Measurements from ENCODE around the gene FCSK. TPM values are rescaled to one million over a fixed set of nuclear protein-coding genes. Genes with fewer than 3 reads are reported as not detected.

FCSK gene
- total and polyA plus RNA-seq, 2 of the 13 experiments (the other 11 are each of a cell fraction or from before 2014, with no cell fraction given): 9.1 to 19.2 TPM

GRCh38 chr16:70428178-70428998 lies 26.0 kb upstream of the FCSK start (continued):
- peak; percentile 38 for TF ChIP-seq SMC3 (IDR thresholded peaks at IDR 0.05; ENCODE audit: low read length)
- no peak for TF ChIP-seq ZNF496 (CRISPR knock-in tag; IDR thresholded peaks at IDR 0.05; ENCODE audit: insufficient replicate concordance)
- TF ChIP-seq CEBPG (CRISPR knock-in tag; IDR thresholded peaks at IDR 0.05): peak; percentile 89
- TF ChIP-seq TCF7L2 (IDR thresholded peaks at IDR 0.05; ENCODE audit: low read depth, low read length): no peak
- TF ChIP-seq ZNF557 (CRISPR knock-in tag; IDR thresholded peaks at IDR 0.05): peak; percentile 81
- peak; percentile 82; the same call in 1 of the 2 replicates for TF ChIP-seq ZNF335 (CRISPR knock-in tag; IDR thresholded peaks at IDR 0.05)
- TF ChIP-seq ADNP (CRISPR knock-in tag; IDR thresholded peaks at IDR 0.05): no peak
- peak; percentile 100 for TF ChIP-seq PAXIP1 (CRISPR knock-in tag; conservative IDR thresholded peaks at IDR 0.05)
- TF ChIP-seq MAFF (IDR thresholded peaks at IDR 0.05; ENCODE audit: low read depth, low read length): no peak; the same call in 1 of the 2 replicates
- peak; percentile 99 for TF ChIP-seq POGK (CRISPR knock-in tag; conservative IDR thresholded peaks at IDR 0.05)
- TF ChIP-seq CENPT (CRISPR knock-in tag; IDR thresholded peaks at IDR 0.05; ENCODE audit: low read depth): no peak
- TF ChIP-seq E2F5 (CRISPR knock-in tag; conservative IDR thresholded peaks at IDR 0.05): no peak
- TF ChIP-seq KDM1A (CRISPR knock-in tag; IDR thresholded peaks at IDR 0.05): peak; percentile 81
- TF ChIP-seq ZNF24 (IDR thresholded peaks at IDR 0.05): 0 out of 2 replicates have a peak, but pooled peaks have one; percentile 11
- TF ChIP-seq RAD21 (CRISPR knock-in tag; IDR thresholded peaks at IDR 0.05): peak; percentile 68
- no peak for TF ChIP-seq MBD4 (IDR thresholded peaks at IDR 0.05; ENCODE audit: borderline replicate concordance, low read length)
- no peak for TF ChIP-seq GTF2F1 (IDR thresholded peaks at IDR 0.05; ENCODE audit: low read length)
- peak; percentile 31; the same call in 1 of the 2 replicates for TF ChIP-seq ZNF7 (CRISPR knock-in tag; IDR thresholded peaks at IDR 0.05)
- TF ChIP-seq IRX3 (CRISPR knock-in tag; IDR thresholded peaks at IDR 0.05; ENCODE audit: borderline replicate concordance, low read depth): no peak; the same call in none of the 2 replicates
- no peak; the same call in none of the 2 replicates for TF ChIP-seq CENPBD1 (CRISPR knock-in tag; IDR thresholded peaks at IDR 0.05; ENCODE audit: borderline replicate concordance, low read depth)
- TF ChIP-seq ZNF724P (CRISPR knock-in tag; IDR thresholded peaks at IDR 0.05; ENCODE audit: borderline replicate concordance): peak; percentile 88
- TF ChIP-seq SNAPC2 (CRISPR knock-in tag; IDR thresholded peaks at IDR 0.05): peak; percentile 91; the same call in 1 of the 2 replicates
- peak; percentile 98; the same call in 1 of the 2 replicates for TF ChIP-seq MEIS1 (CRISPR knock-in tag; IDR thresholded peaks at IDR 0.05; ENCODE audit: borderline replicate concordance)
- peak; percentile 94; the same call in 1 of the 2 replicates for TF ChIP-seq ZSCAN31 (CRISPR knock-in tag; IDR thresholded peaks at IDR 0.05; ENCODE audit: low read depth)

All from HepG2 (cell line).